ENCODE data around the gene EGLN1. TPM values are rescaled to one million over a fixed set of nuclear protein-coding genes. Genes with fewer than 3 reads are reported as not detected.

The EGLN1 gene
- total RNA-seq, 1 experiment from 2014 or later: 27.1 TPM

- ChIA-PET RAD21 (ENCODE audit: low non-redundant PET in 1 of 2, low total read pairs in 2 of 2, uncharacterized antibody in 2 of 2, unreplicated experiment in 2 of 2) (no interaction called here), POLR2A (no interaction called here), CTCF (no interaction called here)
- peaks cover 99% of the 10 kb centered on the region for H3K79me2 ChIP-seq (ENCODE audit: insufficient read depth, low read length)
- no peak for TF ChIP-seq EZH2 (IDR thresholded peaks at IDR 0.05)
- TF ChIP-seq TCF7L2 (IDR thresholded peaks at IDR 0.05; ENCODE audit: borderline replicate concordance, extremely low read depth, insufficient read depth, insufficient read length): no peak
- TF ChIP-seq SP1 (IDR thresholded peaks at IDR 0.05; ENCODE audit: low read depth): no peak
- TF ChIP-seq POLR2A (IDR thresholded peaks at IDR 0.05; ENCODE audit: borderline replicate concordance, extremely low read depth, insufficient read depth, insufficient read length): no peak
- TF ChIP-seq ZBTB33 (IDR thresholded peaks at IDR 0.05; ENCODE audit: extremely low read depth, insufficient replicate concordance, low read length): no peak
- TF ChIP-seq EGR1 (IDR thresholded peaks at IDR 0.05; ENCODE audit: low read depth): no peak
- TF ChIP-seq SIN3A (IDR thresholded peaks at IDR 0.05; ENCODE audit: low read depth): no peak
- no peak for TF ChIP-seq JUND (IDR thresholded peaks at IDR 0.05)
- no peak for TF ChIP-seq ELF1 (IDR thresholded peaks at IDR 0.05; ENCODE audit: borderline replicate concordance, low read depth)
- TF ChIP-seq RAD21 (IDR thresholded peaks at IDR 0.05; ENCODE audit: low read depth): no peak
- no peak for TF ChIP-seq YY1 (IDR thresholded peaks at IDR 0.05; ENCODE audit: extremely low read depth, insufficient replicate concordance, low read depth, low read length)
- no peak for TF ChIP-seq CTCF (IDR thresholded peaks at IDR 0.05 in 2 of 3, conservative IDR thresholded peaks at IDR 0.05 in 1 of 3; ENCODE audit: borderline replicate concordance in 1 of 3, insufficient read depth in 1 of 3, low read depth in 2 of 3, low read length in 2 of 3)
- TF ChIP-seq ZNF274 (IDR thresholded peaks at IDR 0.05; ENCODE audit: low read depth, low read length): no peak
- no peak for TF ChIP-seq FOSL1 (IDR thresholded peaks at IDR 0.05; ENCODE audit: low read depth)
- no peak for TF ChIP-seq SRF (IDR thresholded peaks at IDR 0.05; ENCODE audit: low read depth)
- H2AFZ ChIP-seq (ENCODE audit: low read depth, low read length, poor library complexity, severe bottlenecking): no peak overlapping the region
- peaks cover 20% of the 10 kb centered on the region; the same call in 1 of the 2 replicates for H4K20me1 ChIP-seq (ENCODE audit: insufficient read depth)
- H3K27ac ChIP-seq (ENCODE audit: low read depth, low read length): no peak overlapping the region
- H3K4me1 ChIP-seq (ENCODE audit: control insufficient read depth in 1 of 2, insufficient read depth in 2 of 2, low read length in 2 of 2): no peaks in the 10 kb centered on the region
- H3K4me3 ChIP-seq (replicated peaks in 1 of 2; ENCODE audit: low read depth in 1 of 2, low read length in 2 of 2): no peak overlapping the region
- no peak overlapping the region for H3K4me2 ChIP-seq (ENCODE audit: low read length)
- ATAC-seq: no peak
- no peak overlapping the region for H3K9ac ChIP-seq (ENCODE audit: low read length)
- no peaks in the 10 kb centered on the region for H3K9me2 ChIP-seq (ENCODE audit: insufficient read depth)
- no peaks in the 10 kb centered on the region for H3K9me3 ChIP-seq (ENCODE audit: control insufficient read depth in 1 of 2, insufficient read depth in 1 of 2, low read depth in 1 of 2, low read length in 2 of 2)
- H3K27me3 ChIP-seq (ENCODE audit: insufficient read depth, low read length): no peaks in the 10 kb centered on the region
- no peak for DNase-seq (ENCODE audit: low read depth, low spot score)
- intact Hi-C loops (cut with micrococcal nuclease): no loop called here
- H3K36me3 ChIP-seq (ENCODE audit: control insufficient read depth in 1 of 2, insufficient read depth in 2 of 2, low read length in 2 of 2): no peaks in the 10 kb centered on the region
- BruUV-seq (replicated peaks): no TSS peak
Observed at GRCh38 chr1:231376875-231377549, 45.1 kb downstream of the EGLN1 start.

Measured in HCT116 (cell line).